ENCODE results near the gene SYT9. TPM values are rescaled to one million over a fixed set of nuclear protein-coding genes. Genes with fewer than 3 reads are reported as not detected.

Gene SYT9
- total and polyA plus RNA-seq, 9 of the 15 experiments (the other 6 are each of a cell fraction or from before 2014, with no cell fraction given): 0.01 TPM; not detected in 8

GRCh38 chr11:7300281-7300680 lies 48.6 kb downstream of the SYT9 start (continued):
- no peak for TF ChIP-seq ZKSCAN8 (CRISPR knock-in tag; IDR thresholded peaks at IDR 0.05)
- no peak for TF ChIP-seq ZEB2 (IDR thresholded peaks at IDR 0.05)
- no peak for TF ChIP-seq SIRT6 (IDR thresholded peaks at IDR 0.05; ENCODE audit: low read depth, low read length)
- TF ChIP-seq GTF2B (IDR thresholded peaks at IDR 0.05; ENCODE audit: extremely low read depth, insufficient read length): no peak
- no peak for TF ChIP-seq MED1 (CRISPR knock-in tag; IDR thresholded peaks at IDR 0.05; ENCODE audit: borderline replicate concordance)
- no peak for TF ChIP-seq IFI16 (CRISPR knock-in tag; IDR thresholded peaks at IDR 0.05)
- TF ChIP-seq HNRNPK (IDR thresholded peaks at IDR 0.05; ENCODE audit: low read depth, low read length, poor library complexity, severe bottlenecking): no peak

- Histone ChIP-seq H3K79me2 (ENCODE audit: control insufficient read depth, insufficient read depth, low read length) (no peaks in the 10 kb centered on the region), H3K27me3 (ENCODE audit: control insufficient read depth in 2 of 2, insufficient read depth in 2 of 2, low read length in 2 of 2) (no peaks in the 10 kb centered on the region), H3K27ac (ENCODE audit: extremely low read depth, low read depth, low read length) (no peak overlapping the region), H3K4me1 (replicated peaks in 1 of 2; ENCODE audit: control insufficient read depth in 2 of 2, insufficient read depth in 2 of 2, low read length in 2 of 2) (no peaks in the 10 kb centered on the region), H3K9me3 (replicated peaks; ENCODE audit: control insufficient read depth, insufficient read depth, low read depth, low read length) (no peaks in the 10 kb centered on the region), H3K9me1 (ENCODE audit: control insufficient read depth, insufficient read depth, low read length) (no peaks in the 10 kb centered on the region), H2AFZ (ENCODE audit: low read depth, low read length) (no peak overlapping the region), H3K4me2 (ENCODE audit: insufficient read depth, low read length) (no peak overlapping the region), H4K20me1 (replicated peaks; ENCODE audit: control insufficient read depth, insufficient read depth, low read length) (no peaks in the 10 kb centered on the region), H3K4me3 (no peak overlapping the region), H3K36me3 (ENCODE audit: control insufficient read depth, insufficient read depth, low read length) (no peaks in the 10 kb centered on the region), H3K9ac (ENCODE audit: insufficient read depth in 1 of 2, low read depth in 2 of 2, low read length in 2 of 2) (no peak overlapping the region)
- 1% methylated on average over 11 of the region's 11 CpGs for WGBS (ENCODE audit: insufficient coverage, low coverage, missing lambda C conversion rate)
- no peak for FAIRE-seq
- no peak for ATAC-seq
- intact Hi-C loops (cut with micrococcal nuclease) (no loop called here), in situ Hi-C loops (cut with MboI) (no loop called here)
- POLR2A ChIA-PET: no interaction called here
- CTCF ChIA-PET (ENCODE audit: low intra/inter-chr PET ratio): no interaction called here
- no peak for DNase-seq (ENCODE audit: extremely low read depth in 1 of 4, low spot score in 3 of 4)
- BruUV-seq (replicated peaks): no TSS peak
- TF ChIP-seq HMGXB4 (CRISPR knock-in tag; IDR thresholded peaks at IDR 0.05) (no peak), RERE (CRISPR knock-in tag; IDR thresholded peaks at IDR 0.05; ENCODE audit: borderline replicate concordance) (no peak), POLR2B (IDR thresholded peaks at IDR 0.05; ENCODE audit: low read depth, partially characterized antibody) (no peak), VEZF1 (CRISPR knock-in tag; IDR thresholded peaks at IDR 0.05) (no peak), ZNF707 (CRISPR knock-in tag; conservative IDR thresholded peaks at IDR 0.05) (no peak), ZFPM2 (CRISPR knock-in tag; IDR thresholded peaks at IDR 0.05) (no peak)
Measured at GRCh38 chr11:7303146-7303545, 51.4 kb downstream of the SYT9 start.
